Muscle of back (tissue), 11 donors: ENCODE results near the gene TIMP2. TPM values are rescaled to one million over a fixed set of nuclear protein-coding genes. Genes with fewer than 3 reads are reported as not detected.
"Not testable (repeated sequence)": the region's sequence is repeated elsewhere in the genome, so short reads cannot be mapped to it uniquely, and the experiment has no call there.

Experiments used
- DNase-seq, 3 donors: peaks; one replicate each; pipeline versions ENCODE4 v3.0.0 to v3.0.0-alpha.2; 2013
- polyA plus RNA-seq, 10 donors: library from polyadenylated mRNA; unstranded; fragments of 120-200 nt; gene quantifications; one replicate each; pipeline ENCODE4 v1.2.1, GENCODE V29; 2013; ENCODE audit not compliant: insufficient read length in 10 of 10

The TIMP2 gene
- polyA plus RNA-seq, 10 donors = 178 to 277 (median 220) TPM

DNA sequence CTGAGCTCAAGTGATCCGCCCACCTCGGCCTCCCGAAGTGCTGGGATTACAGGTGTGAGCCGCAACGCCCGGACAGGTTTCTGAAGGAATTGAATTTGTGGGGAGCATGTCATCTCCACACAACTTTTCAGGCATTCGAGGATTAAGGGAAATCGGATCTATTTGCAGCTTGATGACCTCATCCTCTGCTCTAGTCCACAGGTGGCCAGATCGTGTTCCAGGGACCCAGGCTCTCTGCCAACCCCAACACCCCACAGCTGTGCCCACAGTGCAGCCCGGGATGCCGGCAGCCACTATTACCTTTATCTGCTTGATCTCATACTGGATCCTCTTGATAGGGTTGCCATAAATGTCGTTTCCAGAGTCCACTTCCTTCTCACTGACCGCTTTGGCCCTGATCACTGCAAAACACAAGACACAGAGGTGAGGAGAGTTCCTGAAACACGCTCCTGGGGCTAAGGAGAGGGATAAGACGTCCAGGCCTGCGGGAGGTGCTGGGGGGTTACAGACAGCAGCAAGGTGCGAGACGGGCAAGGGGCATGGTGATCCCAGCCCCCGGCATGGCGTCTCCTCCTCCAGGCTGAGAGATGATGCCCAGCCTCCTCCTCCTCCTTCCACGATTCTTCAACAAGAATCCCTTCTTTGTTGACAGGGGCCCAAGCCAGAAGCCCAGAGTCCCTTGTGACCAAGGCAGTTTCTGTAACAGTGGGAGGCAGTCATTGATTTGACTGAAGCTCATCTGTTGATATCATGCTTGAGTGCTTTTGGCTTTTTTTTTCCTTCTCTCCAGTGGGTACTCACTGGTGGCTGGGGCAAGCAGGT, 51.5 kb downstream of the TIMP2 start:
- peak in 2 of 3 donors; percentile 68 to 76 for DNase-seq

DNA sequence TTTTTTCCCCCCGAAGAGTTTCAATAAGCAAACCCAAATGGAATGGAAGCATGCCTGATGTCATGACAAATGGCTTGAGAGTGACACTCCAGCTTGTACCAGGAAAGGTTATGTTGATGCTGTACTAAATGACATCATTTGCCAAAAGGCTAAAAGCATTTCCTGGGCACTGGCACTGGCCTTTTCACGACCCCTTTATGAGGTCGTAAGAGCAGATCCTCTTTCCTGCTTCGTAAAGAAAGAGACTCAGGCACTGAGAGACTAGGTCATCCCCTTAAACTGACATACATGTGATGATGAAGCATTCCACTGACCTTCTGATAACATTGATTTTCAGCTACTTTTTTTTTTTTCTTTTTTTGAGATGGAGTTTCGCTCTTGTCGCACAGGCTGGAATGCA, 52.7 kb downstream of the TIMP2 start:
- no peak for DNase-seq

DNA sequence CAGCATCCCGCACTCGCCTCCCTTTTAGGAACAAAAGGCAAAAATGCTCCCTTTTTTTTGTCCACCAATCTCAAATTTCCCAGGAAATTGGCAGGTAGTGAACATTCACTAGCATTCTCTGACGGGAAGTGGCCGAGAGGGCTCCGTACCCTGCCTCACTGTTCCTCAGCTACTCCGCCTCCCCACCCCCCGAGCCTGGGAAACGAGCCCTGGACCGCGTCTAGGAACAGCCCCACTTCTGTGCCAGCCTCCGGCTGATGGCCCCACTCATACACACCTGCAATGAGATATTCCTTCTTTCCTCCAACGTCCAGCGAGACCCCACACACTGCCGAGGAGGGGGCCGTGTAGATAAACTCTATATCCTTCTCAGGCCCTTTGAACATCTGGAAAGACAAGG, 54.6 kb downstream of the TIMP2 start:
- no peak for DNase-seq

DNA sequence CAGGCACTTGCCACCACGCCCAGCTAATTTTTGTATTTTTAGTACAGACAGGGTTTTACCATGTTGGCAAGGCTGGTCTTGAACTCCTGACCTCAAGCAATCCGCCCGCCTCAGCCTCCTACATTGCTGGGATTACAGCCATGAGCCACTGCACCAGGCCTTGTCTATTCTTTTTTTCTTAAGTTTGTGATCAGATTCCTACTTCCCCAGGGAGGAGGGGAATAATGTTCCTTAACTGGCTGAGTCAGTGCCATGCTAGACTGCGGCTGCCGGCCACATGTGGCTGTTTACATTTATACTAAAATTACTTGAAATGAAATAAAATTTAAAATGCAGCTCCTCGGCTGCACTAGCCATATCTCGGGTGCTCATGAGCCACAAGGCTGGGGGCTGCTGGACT, 56.8 kb downstream of the TIMP2 start:
- no peak for DNase-seq

DNA sequence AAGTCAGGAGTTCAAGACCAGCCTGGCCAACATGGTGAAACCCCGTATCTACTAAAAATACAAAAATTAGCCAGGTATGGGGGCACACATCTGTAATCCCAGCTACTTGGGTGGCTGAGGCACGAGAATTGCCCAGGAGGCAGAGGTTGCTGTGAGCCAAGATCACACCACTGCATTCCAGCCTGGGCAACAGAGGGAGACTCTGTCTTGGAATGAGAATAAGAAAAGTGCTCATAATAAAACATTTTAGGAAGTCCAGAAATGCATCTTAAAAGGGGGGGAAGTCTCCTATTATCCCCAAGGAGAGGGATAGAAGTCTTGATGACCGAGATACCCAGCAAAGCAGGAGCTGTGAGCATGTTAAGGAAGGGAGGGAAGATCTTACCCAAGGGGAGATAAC, 58.1 kb downstream of the TIMP2 start:
- DNase-seq = not testable (repeated sequence)

DNA sequence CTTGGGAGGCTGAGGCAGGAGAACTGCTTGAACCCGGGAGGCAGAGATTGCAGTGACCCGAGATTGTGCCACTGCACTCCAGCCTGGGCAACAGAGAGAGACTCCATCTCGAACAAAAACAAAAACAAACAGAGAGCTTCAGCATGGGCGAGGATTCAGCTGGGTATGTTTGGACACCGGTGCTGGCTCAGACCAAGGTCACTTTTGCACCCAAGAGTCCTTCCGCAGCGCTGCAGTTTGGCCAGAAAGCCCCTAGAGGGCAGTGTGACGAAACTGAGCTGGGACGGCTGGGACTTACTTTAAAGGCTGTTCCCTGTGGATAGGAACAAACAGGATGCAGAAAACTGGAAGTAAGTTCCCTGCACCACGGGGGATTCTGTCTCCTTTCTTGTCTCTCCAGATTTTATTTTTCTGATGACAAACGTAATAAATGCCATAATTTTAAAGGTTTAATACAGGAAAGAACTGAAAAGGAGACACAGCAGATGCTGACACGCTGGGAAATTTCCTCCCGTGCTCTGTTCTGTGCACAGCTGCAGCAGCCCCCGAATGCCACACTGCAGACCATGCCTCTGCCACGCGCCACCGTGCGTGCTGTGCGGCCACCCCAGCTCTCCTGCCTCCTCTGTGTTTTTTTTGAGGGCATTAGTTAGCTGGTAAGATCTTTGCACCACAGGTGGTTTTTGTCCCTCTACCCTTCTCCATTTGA, 59.4 kb downstream of the TIMP2 start:
- peak in 2 of 3 donors; percentile 79 to 85 for DNase-seq

DNA sequence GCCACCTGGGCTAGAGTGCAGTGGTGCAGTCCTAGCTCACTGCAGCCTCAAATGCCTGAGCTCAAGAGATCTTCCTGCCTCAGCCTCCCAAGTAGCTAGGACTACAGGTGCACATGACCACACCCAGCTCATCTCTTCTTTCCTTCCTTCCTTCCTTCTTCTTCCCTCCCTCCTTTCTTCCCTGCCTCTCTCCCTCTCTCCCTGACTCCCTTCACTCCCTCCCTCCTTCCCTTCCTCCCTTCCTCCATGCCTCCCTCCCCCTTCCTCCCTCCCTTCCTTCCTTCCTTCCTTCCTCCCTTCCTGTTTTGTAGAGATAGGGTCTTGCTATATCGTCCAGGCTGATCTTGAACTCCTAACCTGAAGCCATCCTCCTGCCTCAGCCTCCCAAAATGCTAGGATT, 61.1 kb downstream of the TIMP2 start:
- DNase-seq = no peak

DNA sequence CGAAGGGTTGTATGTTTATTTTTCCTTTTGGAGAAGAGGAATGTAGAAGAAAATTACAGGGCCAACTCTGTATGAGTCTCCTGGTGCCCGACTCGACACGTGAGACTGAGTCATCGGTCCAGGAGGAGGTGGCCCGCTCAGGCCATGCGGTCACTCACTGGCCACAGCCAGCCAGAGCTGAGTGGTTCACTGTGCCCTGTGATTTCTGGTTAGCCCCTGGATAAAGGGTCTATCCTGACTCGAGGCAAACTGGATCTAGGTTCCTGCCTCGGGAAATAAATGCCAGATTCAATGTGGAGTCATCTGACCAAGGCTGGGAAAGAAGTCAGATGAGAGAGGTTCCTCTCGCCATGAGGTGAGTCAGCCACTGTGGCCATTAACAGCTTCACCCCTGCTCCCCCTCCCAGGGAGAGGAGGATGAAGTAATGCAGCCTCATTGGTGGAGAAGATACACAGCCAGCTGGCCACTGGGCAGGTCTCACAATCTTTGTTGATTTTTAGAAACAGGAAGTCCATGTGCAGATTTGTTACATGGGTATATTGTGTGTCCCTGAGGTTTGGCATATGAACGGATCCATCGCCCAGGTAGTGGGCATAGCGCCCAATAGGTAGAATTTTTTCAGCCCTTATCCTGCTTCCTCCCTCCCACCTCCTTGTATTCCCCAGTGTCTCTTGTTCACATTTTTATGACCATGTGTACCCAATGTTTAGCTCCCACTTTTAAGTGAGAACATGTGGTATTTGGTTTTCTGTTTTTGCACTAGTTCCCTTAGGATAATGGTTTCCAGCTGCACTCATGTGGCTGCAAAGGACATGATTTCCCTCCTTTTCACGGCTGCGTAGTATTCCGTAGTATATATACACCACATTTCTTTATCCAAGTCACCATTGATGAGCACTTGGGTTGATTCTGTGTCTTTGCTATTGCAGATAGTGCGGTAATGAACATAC, 62.8 kb downstream of the TIMP2 start:
- DNase-seq = peak; percentile 44 to 85 (median 44)

DNA sequence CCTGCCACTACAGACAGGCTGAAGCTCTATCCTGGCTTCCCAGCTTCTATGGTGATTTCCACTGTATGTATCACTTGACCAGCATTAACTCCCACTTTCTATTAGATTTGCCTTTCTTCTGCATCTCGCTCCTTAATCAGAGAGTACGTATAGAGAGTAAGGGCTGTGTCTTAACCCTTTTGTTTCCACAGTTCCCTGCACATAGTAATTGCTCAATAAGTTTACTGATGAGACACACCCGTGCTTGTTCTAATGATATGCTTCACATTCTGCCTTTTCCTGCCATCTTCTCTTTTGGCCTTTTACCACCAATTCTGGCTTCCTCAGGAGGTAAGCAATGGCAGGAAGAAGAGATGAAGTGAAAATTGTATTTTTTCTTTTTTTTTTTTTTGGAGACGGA, 64.0 kb downstream of the TIMP2 start:
- no peak for DNase-seq

DNA sequence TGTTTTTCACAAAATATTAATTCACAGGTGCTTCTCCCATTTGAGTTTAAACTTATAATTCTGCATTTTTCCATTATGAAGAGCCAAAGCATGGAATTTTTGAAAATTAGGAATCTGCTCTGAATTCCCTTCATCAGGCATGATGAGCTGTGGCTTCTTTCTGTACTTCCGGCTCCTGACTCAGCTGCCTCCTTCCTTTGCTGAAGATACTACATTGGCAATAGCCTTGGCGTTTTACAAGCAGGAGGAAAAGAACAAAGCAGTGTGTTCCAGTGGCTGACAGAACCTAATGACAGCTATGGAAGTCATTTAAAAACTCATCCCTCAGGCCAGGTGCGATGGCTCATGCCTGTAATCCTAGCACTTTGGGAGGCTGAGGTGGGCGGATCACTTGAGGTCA, 66.1 kb downstream of the TIMP2 start:
- DNase-seq = no peak

DNA sequence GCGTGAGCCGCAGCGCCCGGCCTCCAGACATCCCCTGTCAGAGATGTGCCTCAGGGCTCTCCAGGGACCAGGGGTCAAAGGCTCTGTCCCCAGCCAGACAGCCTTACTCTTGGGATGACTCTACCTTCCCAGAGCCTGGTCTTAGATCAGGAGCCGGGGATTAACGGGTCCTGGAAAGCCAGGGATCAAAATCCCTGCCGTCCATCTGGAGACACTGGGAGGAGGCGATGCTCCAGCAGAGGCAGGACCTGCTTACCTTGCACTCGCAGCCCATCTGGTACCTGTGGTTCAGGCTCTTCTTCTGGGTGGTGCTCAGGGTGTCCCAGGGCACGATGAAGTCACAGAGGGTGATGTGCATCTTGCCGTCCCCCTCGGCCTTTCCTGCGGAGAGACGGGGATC, 67.9 kb downstream of the TIMP2 start:
- DNase-seq = no peak

DNA sequence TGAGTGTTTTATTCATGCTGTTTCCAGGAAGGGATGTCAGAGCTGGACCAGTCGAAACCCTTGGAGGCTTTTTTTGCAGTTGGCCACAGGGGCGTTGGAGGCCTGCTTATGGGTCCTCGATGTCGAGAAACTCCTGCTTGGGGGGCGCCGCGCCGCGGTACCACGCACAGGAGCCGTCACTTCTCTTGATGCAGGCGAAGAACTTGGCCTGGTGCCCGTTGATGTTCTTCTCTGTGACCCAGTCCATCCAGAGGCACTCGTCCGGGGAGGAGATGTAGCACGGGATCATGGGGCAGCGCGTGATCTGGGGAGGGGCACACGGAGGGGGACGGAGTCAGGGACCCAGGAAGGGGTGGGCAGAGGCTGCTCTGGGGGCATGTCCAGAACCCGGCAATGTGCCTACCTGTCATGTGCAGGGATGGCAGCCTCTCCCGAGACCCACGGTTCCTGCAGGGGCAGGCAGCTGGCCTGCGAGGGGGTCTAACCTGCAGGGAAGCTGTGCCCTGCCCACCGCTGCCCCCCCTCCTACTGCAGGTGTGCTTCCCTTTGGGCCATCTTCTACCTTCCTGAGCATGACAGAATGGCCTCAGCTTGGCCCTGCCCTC, 69.5 kb downstream of the TIMP2 start:
- no peak for DNase-seq

DNA sequence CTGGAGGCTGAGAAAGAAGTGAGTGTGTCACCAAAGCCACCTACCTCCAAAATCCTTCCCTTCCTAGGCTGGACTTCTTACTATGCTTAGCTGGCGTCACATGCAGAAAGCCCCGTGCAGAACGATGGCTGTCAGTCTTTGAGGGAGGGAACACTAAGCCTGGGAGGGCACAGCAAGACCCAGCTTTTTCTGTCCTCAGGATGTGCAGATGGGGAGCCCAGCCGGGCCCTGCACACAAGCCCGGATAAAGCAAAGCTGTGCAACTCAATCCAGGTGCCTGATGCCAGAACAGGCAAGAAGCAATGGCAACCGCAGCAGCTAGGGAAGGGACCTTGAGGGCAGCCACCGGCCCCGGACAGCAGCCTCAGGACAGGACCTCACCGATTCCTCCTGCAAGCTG, 70.7 kb downstream of the TIMP2 start:
- DNase-seq = no peak

DNA sequence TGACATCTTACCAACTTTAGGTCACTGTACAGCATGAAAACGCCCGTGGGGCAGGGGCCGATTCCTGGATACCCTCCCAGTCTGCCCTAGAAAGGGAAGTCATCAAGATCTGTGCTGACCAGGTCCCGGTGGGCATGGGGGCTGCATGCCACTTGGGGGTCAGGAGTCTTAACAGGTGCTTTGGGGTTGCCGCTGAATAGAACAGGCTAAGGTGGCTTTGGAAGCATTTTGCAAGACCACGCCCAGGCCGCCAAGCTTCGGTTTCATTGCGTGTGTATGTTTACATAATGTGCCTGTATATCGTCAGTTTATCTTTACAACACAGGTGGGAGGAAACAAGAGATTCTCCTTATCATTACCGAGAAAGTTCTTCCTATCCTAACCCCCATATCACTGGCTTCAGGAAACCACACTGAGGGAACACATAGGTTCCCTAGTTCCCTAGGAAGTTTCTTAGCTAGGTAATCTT, 71.2 kb downstream of the TIMP2 start:
- no peak for DNase-seq

DNA sequence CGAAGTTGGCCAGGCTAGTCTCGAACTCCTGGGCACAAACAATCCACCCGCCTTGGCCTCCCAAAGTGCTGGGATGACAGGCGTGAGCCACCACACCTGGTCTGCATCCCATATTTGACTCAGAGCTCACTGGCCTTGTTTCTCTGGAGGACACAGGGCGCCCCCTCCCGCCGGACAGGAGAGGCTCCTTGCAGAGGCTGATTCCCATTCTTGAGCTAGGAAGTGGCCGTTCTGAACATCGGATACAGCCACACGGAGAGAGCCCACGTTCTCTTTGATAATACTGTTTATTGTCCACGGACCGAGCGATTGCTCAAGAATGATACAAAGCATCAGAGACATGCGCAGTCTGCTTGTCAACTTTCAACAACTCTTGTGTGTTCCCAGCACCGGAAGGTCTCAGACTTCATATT, 72.5 kb downstream of the TIMP2 start:
- no peak for DNase-seq

DNA sequence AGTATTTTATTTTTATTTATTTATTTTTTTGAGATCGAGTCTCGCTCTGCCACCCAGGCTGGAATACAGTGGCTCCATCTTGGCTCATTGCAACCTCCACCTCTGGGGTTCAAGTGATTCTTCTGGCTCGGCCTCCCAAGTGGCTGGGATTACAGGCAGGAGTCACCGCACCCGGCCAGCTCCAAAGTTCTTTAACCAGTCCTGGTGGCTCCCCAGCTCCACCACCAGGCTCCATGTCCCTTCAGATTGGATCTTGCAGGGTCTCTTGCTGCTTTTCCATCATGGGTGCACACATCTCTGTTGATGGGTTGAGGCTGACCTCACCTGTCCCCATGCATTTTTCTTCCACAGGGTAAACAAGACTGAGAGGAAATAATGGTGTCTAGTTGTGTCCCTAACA, 76.2 kb downstream of the TIMP2 start:
- DNase-seq = no peak

DNA sequence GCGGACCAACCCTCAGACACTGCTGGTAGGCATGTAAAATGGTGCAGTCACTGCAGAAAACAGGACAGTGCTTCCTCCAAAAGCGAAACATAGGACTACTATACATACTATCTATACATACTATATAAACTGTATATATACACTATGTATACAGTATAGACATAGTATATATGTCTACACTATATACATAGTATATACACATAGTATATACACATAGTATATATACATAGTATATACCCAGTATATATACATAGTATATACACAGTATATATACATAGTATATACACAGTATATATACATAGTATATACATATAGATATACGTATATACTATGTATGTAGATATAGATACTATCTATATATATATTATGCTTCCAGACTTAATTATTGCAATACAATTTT, 78.1 kb downstream of the TIMP2 start:
- no peak for DNase-seq

DNA sequence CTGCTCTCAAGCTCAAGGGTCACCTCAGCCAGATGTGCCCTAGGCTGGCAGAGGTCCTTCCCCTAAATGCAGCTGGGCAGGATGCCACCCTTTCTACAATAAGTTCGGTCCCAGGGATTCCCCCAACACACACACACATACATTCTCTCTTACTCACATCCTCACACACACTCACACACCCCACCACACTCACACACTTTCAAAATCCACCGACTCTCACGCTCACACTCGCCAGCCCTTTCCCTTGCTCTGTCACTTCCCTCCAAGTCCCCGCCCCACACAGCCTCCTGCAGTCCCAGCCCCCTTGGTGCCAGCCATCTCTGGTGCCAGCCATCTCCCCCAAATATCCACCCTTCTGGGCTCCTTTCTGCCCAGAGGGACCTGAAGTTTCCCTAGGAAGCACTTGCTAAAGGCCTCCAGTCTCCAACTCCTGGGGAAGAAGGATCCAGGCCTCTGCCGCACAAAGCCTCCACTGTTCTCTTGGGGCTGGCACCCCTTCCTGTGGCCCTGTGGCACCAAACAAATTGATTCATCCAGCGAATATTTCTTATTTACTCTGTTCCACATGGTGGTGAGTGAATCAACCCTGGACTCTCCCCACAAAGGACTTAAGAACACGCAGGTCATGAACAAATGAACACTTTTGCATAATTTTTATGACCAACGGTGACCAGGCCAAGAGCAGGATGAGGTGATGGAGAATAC, 80.7 kb downstream of the TIMP2 start:
- no peak for DNase-seq

DNA sequence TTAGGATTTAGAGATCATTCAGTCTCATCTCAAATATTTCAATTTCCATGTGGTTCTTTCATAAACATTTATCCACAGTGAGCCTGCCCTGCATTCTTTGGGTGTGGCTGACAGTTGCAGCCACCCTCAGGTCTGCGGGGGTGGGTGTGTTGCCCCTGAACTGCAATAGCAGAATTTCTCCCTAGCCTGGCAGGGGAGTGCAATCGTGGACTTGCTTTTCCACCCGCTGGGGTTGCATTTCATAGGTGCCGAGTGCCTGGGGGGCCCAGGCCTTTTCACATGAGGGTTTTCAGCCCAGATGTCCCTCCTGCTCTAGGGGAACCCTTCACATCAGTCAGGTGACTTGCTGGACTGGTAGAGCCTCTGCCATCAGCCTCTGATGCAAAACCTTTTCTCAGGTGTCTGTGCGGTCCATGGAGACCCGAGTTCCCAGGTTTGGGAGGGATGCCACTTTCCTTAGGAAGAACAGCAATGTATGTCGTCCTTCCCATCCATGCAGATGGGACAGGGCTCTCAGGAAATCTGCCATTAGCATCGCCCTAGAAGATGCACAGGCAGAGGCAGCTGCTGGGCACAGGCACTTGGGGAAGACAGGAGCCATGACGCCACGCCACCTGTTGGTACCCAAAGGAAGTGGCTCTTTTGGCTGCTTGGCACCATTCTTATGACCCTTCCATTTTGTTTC, 82.2 kb downstream of the TIMP2 start:
- DNase-seq = peak in 1 of 3 donors; percentile 41
